Amniotic stem cell (primary cell): ENCODE data around the gene ZNF474.

ENCODE experiments used
- DNase-seq: peaks from one replicate; lab custom pipeline; 2025; lab: John Stamatoyannopoulos, UW

The ZNF474 gene

DNA sequence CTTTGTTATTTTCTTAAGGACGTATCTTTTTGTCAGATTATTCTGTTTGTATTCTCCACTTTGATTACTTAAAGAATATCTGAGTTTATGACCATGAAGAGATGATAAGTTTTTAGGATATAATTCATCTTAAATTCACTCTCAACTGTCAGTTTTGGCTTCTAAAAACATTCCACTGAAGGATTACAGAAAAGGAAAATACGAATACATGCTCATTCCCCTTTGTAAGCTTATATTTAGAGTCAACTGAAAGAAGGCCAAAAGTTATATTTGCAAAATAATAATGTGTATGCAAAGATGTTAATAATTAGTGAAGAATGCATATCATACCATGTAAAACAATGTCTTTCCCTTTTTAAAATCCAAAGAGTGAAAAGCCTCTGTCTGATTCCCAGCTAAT is 52.5 kb downstream of the ZNF474 start:
- DNase-seq = no peak

DNA sequence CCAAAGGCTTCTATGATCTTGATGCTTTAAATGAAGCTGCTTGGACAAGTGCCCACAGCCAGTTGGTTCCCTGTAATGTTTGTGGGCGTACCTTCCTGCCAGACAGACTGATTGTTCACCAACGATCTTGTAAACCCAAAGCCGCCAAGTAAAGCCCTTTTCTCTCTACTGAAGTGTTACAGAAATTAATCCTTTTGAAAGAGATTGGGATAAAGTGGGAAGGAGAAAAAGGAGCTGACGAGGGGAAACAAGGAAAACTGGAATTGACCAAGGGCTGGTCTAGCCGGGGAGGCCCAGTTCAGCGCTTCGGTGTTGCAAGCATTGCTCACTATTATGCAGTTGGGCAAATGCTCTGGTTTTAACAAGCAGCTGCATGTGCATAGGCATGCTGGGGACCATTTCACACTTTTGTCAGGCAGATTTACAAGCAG is 53.2 kb downstream of the ZNF474 start:
- DNase-seq = peak; percentile 35

DNA sequence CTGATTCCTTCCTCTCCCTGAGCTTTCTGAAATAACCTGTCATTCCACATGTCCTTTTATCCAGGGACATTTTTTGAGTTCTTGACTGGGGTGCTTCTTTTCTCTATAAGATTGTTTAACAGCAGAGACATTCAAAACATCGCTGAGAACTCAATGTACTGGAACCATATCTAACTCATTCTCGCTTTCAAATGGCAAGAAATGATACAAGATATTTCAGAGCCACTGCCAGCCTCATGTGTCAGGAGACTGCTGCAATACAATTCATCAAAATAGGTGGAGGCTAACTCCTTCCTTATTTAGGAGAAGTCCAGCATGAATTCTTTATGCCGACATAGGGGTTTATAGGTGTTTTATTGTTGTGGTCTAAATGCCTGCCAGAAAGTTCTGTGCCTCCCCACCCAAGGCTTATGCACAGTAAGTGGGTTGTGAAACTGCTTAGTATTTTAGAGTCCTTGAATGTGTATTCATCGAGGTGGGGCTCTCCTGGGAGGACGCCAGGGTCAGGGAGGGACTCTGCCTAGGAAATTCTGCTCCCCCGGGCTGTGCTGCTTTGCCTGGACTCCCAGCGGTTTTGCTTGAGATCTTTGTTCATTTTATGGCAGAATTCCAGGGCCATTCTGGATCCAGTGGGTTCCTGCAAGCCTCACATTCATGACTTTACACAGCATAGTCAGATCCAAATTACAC is 53.9 kb downstream of the ZNF474 start:
- DNase-seq = peak; percentile 45

DNA sequence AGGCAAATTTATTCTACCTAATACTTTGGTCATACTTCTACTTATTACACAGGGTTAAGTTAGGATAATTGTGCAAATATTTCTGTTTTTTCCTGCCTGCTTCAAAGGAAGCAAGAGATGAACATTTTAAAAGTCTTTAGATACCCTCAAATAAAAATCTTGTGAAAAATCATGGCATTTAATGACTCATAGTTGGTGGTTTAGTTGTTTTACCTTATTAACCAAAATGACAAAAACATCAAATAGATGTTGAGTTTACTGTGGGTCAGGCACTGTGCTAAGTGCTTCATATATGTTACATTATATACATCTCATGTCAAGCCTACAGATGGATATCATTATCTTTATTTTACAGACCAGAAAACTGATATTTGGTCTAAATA is 54.4 kb downstream of the ZNF474 start:
- DNase-seq = no peak

DNA sequence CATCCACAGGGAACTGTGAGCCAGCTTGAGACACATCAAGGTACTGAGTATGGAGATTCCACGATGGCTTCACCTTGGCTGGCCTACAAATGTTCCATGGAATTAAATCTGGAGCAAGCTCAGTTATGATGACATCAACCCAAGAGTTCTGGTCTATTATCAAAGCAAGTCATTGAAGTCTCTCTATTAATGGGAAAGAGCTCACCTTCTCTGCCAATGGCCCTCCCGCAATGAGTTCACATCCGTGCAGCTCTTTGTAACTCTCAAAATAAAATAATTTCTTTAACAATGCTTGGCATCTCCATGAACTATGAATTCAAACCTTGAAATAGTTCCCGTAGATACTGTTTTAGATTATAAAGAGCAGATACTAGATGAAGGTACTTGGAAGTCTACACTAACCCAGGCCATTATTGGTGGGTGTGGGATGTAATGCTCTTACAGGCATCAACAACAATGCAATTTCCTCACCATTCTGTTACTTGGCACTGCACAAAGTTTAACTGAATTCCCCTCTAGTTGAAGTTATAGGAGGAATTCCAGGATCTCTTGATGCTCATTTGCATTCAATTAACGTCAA is 55.4 kb downstream of the ZNF474 start:
- no peak for DNase-seq

DNA sequence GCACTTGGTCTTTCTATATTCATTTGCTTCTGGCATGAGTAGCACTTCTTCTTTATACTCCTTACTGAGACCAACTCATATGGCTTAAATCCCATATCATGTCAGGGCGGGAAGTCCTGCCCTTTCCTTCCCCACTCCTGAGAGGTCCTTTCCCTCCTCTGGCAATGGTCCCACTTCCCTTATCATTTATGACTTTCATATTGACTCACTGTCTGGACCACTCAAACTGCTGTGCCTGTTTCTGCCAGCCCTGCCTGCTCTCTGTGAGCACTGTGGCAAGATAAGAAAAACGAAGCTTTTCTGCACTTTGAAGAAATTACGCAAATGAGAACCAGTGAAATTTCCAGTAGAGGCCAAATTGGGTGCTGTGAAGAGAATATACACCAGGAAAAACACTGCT is 58.1 kb downstream of the ZNF474 start:
- DNase-seq = no peak

DNA sequence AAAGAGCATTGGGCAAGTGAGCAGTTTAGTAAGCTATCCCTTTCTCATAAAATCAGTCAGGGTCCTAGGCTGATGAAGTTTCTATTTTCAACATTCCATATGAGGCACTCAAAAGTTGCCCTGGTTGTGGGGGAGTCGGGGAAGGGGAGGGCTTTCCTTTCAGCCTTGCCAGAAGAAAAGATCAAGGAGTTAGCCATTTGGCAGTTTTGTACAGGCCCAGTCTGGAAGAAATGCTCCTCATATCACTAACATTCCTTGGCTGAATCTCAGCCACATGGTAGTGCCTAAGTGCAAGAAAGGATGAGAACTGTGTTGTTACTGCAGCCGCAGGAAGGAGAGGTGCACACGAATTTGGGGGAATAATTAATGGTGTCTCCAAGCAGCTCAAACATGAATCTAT is 60.8 kb downstream of the ZNF474 start:
- no peak for DNase-seq

DNA sequence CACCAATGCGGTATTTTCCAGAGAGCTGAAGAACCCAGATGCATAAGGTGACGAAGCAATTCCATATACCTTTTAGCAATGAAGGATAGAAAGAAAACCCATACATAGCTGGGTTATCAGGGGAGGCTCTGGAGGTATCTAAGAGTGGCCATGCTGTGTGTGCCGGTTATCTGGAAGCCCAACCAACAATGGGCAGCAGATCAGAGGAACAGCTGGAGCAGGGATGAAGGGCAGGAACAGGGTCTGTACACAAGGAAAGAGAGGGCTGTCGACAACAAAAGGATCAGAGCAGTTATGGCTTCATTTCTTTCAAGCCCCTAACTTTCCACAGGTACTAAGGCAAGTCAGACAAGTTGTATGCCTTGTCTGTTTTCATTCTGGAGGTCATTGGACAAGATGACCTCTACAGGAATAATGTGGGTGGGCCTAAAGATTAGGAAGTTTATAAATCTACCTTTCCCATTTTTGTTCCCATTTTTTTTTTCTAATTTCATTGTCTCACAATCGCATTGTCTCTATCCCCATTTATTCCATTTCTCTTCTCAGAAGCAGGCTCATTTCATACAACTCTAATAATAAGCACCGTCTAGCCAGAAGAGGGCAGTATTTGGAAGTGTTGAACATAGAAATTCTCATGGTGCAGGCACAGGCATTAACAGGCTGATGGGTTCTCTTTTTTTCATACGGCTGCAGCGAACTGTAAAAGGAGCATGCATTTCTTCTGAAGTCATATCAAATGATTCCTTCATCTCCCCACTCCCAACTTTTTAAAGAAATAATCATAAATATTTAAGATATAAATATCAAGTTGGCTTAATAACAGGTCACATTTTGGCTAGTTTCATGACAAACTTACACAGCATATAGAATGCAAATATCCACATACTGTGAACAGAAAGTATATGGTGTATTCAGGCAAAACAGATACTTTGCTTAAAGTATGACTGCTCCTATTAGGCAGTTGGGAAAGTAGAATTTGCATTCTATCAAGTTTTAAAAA is 63.5 kb downstream of the ZNF474 start:
- DNase-seq = peak; percentile 72

DNA sequence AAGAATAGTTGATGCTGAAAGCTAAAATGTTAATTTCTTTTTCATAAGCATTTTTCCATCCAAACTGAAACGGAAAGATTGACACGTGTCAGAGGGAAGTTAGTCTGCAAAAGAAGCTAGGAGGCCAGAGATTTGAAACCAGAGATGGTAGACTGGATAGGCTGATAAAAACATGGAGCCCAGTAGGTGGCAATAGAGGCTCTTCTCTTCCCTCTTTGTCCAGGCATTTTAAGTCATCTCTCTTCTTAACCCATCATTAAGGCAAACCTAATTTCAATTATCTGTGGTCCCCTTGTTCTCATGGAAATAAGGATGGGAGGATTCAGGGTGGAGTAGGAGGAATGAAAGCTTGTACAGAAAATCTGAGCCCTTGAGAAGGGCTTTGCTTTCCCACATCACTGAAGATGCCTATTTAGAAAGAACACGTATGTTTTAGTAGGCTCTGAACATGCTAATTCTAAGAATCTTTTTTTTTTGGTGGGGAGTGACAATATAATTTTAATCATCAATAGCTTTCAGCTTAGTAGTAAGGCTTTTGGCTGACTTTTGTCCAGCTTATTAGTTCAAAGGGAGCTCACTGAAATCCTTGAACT is 66.6 kb downstream of the ZNF474 start:
- DNase-seq = peak; percentile 7

DNA sequence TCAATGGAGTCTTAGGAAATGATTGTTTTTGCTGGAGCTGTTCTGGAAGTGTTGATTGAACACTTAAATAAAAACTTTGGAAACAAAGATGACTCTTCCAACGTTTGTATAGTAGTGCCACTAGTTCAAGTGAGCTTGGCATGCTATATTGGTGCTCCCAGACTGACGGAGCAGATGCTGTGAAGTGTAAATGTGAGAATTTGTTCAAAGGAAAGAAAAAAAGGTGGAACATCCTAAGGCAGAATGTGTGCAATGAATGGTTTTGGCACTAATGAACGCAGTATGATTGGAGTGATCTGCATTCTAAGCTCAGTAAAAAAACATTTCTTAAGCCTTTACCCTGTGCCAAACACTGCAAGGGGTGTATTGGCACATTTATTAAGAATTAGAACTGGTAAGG is 69.8 kb downstream of the ZNF474 start:
- DNase-seq = no peak

DNA sequence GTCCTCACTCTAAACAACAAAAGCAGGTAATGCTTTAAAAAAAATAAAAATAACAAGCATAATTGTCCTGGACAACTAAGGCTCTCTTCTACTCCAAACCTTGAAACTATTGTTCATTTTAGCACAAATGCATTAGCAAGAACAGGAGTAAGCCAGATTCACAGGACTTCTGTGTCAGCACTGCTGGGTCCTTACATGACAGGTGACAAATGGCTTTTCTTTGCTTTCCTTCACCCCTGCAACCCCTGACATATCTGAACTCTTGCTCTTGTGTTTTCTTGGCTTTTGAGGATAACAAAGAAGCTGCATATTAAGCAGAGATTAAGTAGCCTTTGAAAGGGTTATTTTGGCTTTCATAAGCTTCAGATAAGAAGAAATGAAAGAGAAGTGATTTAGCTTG is 71.1 kb downstream of the ZNF474 start:
- DNase-seq = no peak

DNA sequence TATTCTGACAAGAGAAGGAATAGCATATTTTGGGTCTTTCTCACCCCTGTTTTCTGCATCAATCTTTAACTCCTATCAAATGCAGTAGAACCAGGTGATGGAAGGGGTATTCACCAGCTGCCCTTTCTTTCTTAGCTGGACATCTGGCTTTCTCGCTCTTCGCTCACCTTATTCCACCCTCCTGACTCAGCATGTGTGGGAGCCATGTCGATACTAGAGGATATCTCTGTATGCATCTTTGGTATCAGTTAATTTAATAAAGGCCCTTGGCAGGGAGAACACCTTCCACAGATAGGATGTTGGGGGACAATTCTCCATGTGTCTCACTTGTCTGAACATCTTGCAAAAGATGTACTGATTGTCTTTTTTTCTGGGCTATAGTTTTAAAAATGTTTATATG is 71.5 kb downstream of the ZNF474 start:
- DNase-seq = no peak

DNA sequence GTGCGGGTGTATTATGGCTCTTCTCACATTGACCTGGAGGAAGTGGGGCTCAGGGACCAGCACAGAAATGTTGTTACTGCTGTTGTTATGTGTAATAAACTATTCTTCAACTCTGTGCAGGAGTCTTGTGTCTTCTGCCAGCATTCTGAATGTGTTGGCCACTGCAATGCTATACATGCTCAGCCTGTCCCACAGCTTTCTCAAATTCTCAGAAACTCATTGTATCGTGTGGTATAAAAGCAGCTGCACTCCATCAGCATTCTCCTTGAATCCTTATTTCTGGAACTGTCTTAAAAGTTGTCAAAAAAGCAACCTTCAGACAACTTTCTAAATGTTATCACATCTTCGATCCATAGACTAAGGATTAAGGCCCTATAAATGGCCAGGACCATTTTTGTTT is 72.0 kb downstream of the ZNF474 start:
- DNase-seq = no peak

DNA sequence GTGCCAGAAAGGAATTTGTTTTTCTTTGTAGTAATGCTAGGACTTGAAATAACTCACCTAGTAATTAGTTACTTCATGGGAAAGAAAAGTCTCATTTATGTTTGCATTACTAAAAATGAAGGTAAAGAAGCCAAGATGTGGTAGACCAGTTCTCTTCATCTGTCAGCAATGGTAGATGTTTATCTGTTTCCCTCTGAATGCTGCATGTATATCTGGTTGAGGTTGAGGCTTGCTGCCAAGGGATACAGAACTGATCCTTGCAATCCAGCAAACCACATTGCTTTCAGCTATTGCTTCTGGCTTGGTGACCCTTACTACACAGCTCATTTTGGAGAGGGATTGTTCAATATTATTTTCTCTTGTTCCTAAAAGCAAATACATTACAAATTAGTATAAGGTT is 73.6 kb downstream of the ZNF474 start:
- no peak for DNase-seq
